CD14-positive monocyte (primary cell): ENCODE measurements around the gene NEK4. TPM values are rescaled to one million over a fixed set of nuclear protein-coding genes. Genes with fewer than 3 reads are reported as not detected.

Experiments
- DNase-seq, 3 donors: peaks; one replicate each; pipeline ENCODE4 v3.0.0-alpha.2; 2011 to 2022
- H2AFZ ChIP-seq: 2 replicates; pipeline ENCODE4 v1.6.0; 2012; ENCODE audit warnings: mild to moderate bottlenecking, low read depth, low read length, inconsistent platforms; ENCODE audit not compliant: insufficient read depth, poor library complexity, severe bottlenecking
- H3K27ac ChIP-seq, 2 donors: 1 replicate in 1 of 2; 2 replicates in 1 of 2; pipeline ENCODE4 v1.5.1; 2012 to 2013; ENCODE audit warnings: low read length in 2 of 2, control low read depth in 1 of 2, inconsistent platforms in 1 of 2, low read depth in 1 of 2, mild to moderate bottlenecking in 1 of 2
- H3K27me3 ChIP-seq, 2 donors: one replicate each; pipeline versions ENCODE4 v1.6.0 to v1.6.1; 2011 to 2013; ENCODE audit warnings: low read length in 2 of 2; ENCODE audit not compliant: control insufficient read depth in 2 of 2, insufficient read depth in 2 of 2
- H3K36me3 ChIP-seq, 2 donors: replicated peaks in 1 of 2; 1 replicate in 1 of 2; 2 replicates in 1 of 2; pipeline versions ENCODE4 v1.5.1 to v1.6.1; 2012 to 2013; ENCODE audit warnings: low read length in 2 of 2, control low read depth in 1 of 2, inconsistent platforms in 1 of 2, mild to moderate bottlenecking in 1 of 2; ENCODE audit not compliant: insufficient read depth in 2 of 2, control insufficient read depth in 1 of 2
- H3K4me1 ChIP-seq, 2 donors: 1 replicate in 1 of 2; 2 replicates in 1 of 2; pipeline versions ENCODE4 v1.5.1 to v1.6.1; 2012 to 2013; ENCODE audit warnings: low read length in 2 of 2, control low read depth in 1 of 2, inconsistent platforms in 1 of 2, mild to moderate bottlenecking in 1 of 2, moderate library complexity in 1 of 2; ENCODE audit not compliant: insufficient read depth in 2 of 2, control insufficient read depth in 1 of 2
- H3K4me2 ChIP-seq: replicated peaks from 2 replicates; pipeline ENCODE3; 2012; ENCODE audit warnings: low read length, moderate library complexity, mild to moderate bottlenecking; ENCODE audit not compliant: poor library complexity, severe bottlenecking; ENCODE audit errors: extremely low read depth
- H3K4me3 ChIP-seq, 3 experiments: fragments of 200-600 bp in 1 of 3; sonication (generic) in 1 of 3; replicated peaks in 1 of 3; 1 replicate in 2 of 3; 2 replicates in 1 of 3; pipeline ENCODE4 v1.5.1; 2011 to 2013; ENCODE audit warnings: low read length in 3 of 3, mild to moderate bottlenecking in 3 of 3, control low read depth in 2 of 3, low read depth in 2 of 3, inconsistent platforms in 1 of 3, moderate library complexity in 1 of 3
- H3K79me2 ChIP-seq: 2 replicates; pipeline ENCODE4 v1.6.0; 2012; ENCODE audit warnings: mild to moderate bottlenecking, control low read depth, inconsistent platforms, low read length, moderate library complexity; ENCODE audit not compliant: insufficient read depth
- H3K9ac ChIP-seq: 2 replicates; pipeline ENCODE4 v1.6.0; 2017; ENCODE audit warnings: low read length, mild to moderate bottlenecking; ENCODE audit not compliant: insufficient read depth, poor library complexity, severe bottlenecking
- H3K9me3 ChIP-seq, 2 donors: replicated peaks in 1 of 2; 1 replicate in 1 of 2; 2 replicates in 1 of 2; pipeline versions ENCODE4 v1.5.1 to v1.6.1; 2012 to 2013; ENCODE audit warnings: low read length in 2 of 2, control low read depth in 1 of 2; ENCODE audit not compliant: control insufficient read depth in 1 of 2, insufficient read depth in 1 of 2
- H4K20me1 ChIP-seq: 2 replicates; pipeline ENCODE4 v1.6.0; 2012; ENCODE audit warnings: mild to moderate bottlenecking, low read length, control low read depth, moderate library complexity; ENCODE audit not compliant: insufficient read depth
- H3K27ac Mint-ChIP-seq, 7 donors: one replicate each; pipeline ENCODE4 v1.8.0; 2020; ENCODE audit warnings: mild to moderate bottlenecking in 7 of 7, mixed read lengths in 7 of 7, moderate library complexity in 6 of 7, inconsistent platforms in 2 of 7
- H3K27me3 Mint-ChIP-seq, 3 donors: one replicate each; pipeline ENCODE4 v1.8.0; 2021 to 2022; ENCODE audit warnings: low read depth in 3 of 3, mild to moderate bottlenecking in 3 of 3, mixed read lengths in 3 of 3, moderate library complexity in 3 of 3, inconsistent platforms in 1 of 3
- H3K36me3 Mint-ChIP-seq, 2 donors: one replicate each; pipeline ENCODE4 v1.8.0; 2020; ENCODE audit warnings: mixed read lengths in 2 of 2, inconsistent platforms in 1 of 2, mild to moderate bottlenecking in 1 of 2
- H3K4me1 Mint-ChIP-seq: one replicate; pipeline ENCODE4 v1.8.0; 2020; ENCODE audit warnings: mild to moderate bottlenecking, mixed read lengths
- H3K4me3 Mint-ChIP-seq, 2 donors: one replicate each; pipeline ENCODE4 v1.8.0; 2020; ENCODE audit warnings: mild to moderate bottlenecking in 2 of 2, mixed read lengths in 2 of 2, moderate library complexity in 1 of 2
- H3K9me3 Mint-ChIP-seq, 7 donors: one replicate each; pipeline ENCODE4 v1.8.0; 2020 to 2022; ENCODE audit warnings: mixed read lengths in 7 of 7, mild to moderate bottlenecking in 6 of 7, moderate library complexity in 6 of 7, inconsistent platforms in 2 of 7
- CTCF ChIP-seq: fragments of 200-600 bp; IDR thresholded peaks from one replicate; pipeline ENCODE4 v1.8.0; 2022; ENCODE audit warnings: antibody characterized with exemption, mild to moderate bottlenecking
- WGBS: methylation state at CpG from one replicate; pipeline ENCODE4 v1.1.5; 2013; ENCODE audit warnings: missing lambda C conversion rate; ENCODE audit not compliant: insufficient coverage; 5-methylcytosine and 5-hydroxymethylcytosine counted together
- intact Hi-C, 2 donors: fragments of 100-400 bp; cut with micrococcal nuclease; formaldehyde crosslinking; loops; one replicate each; pipeline versions ENCODE4 v1.15.0 to v1.15.1; 2023
- polyA plus RNA-seq, 3 donors: library from polyadenylated mRNA; depleted of rRNA in 1 of 3; unstranded in 2 of 3; stranded (reverse) in 1 of 3; fragments of 300-500 nt in 2 of 3; fragments of >200 nt in 1 of 3; fragmentation: Illumina TruSeq in 2 of 3; gene quantifications; 1 replicate in 2 of 3; 2 replicates in 1 of 3; pipeline ENCODE4 v1.2.3, GENCODE V29; 2012 to 2021

NEK4 gene
- polyA plus RNA-seq, 3 donors = 13.7 to 17.5 (median 17.4) TPM

- Mint-ChIP-seq H3K27me3 (peaks cover 0 to 7% (median 2%) of the 10 kb centered on the region in 3 donors), H3K36me3 (no peaks in the 10 kb centered on the region), H3K4me3 (no peak overlapping the region), H3K9me3 (no peaks in the 10 kb centered on the region), H3K4me1 (peaks cover 5% of the 10 kb centered on the region), H3K27ac (peak overlapping the region in 1 of 7 donors; percentile 60)
- TF ChIP-seq CTCF = no peak
- Histone ChIP-seq H4K20me1 (no peaks in the 10 kb centered on the region), H3K27ac (no peak overlapping the region), H2AFZ (no peak overlapping the region), H3K4me2 (no peak overlapping the region), H3K4me3 (no peak overlapping the region), H3K9ac (no peak overlapping the region), H3K36me3 (no peaks in the 10 kb centered on the region), H3K4me1 (no peaks in the 10 kb centered on the region), H3K27me3 (no peaks in the 10 kb centered on the region), H3K79me2 (no peaks in the 10 kb centered on the region), H3K9me3 (no peaks in the 10 kb centered on the region)
- DNase-seq = no peak
- WGBS = 85% methylated on average over 6 of the region's 11 CpGs
- intact Hi-C loops = no loop called here
Measured at GRCh38 chr3:52810923-52811322, 40.2 kb upstream of the NEK4 start.

- H3K9me3 Mint-ChIP-seq = no peaks in the 10 kb centered on the region
- Histone ChIP-seq H3K27me3 (no peaks in the 10 kb centered on the region), H2AFZ (no peak overlapping the region), H3K4me1 (no peaks in the 10 kb centered on the region), H3K36me3 (no peaks in the 10 kb centered on the region), H3K79me2 (no peaks in the 10 kb centered on the region), H3K27ac (no peak overlapping the region), H3K9me3 (no peaks in the 10 kb centered on the region), H3K4me3 (no peak overlapping the region), H4K20me1 (no peaks in the 10 kb centered on the region), H3K9ac (no peak overlapping the region), H3K4me2 (no peak overlapping the region)
- 46% methylated on average over 6 of the region's 7 CpGs for WGBS
- H3K4me1 Mint-ChIP-seq = peaks cover 5% of the 10 kb centered on the region
- no peak for TF ChIP-seq CTCF
- intact Hi-C loops = no loop called here
- H3K36me3 Mint-ChIP-seq = no peaks in the 10 kb centered on the region
- DNase-seq = no peak
- no peak overlapping the region for H3K27ac Mint-ChIP-seq
- peaks cover 0 to 7% (median 2%) of the 10 kb centered on the region in 3 donors for H3K27me3 Mint-ChIP-seq
- no peak overlapping the region for H3K4me3 Mint-ChIP-seq
Measured at GRCh38 chr3:52809662-52810377, 39.1 kb upstream of the NEK4 start.
